GM21381 (cell line): ENCODE results near the gene SPAG6.
A peak's percentile ranks its signal among the peaks of the same experiment; 100 is the strongest.

ENCODE experiments used
- ATAC-seq: cut with Tn5 transposase; IDR thresholded peaks from one replicate; pipeline ENCODE4 v1.9.1; 2021; ENCODE audit warnings: mild to moderate bottlenecking, moderate library complexity; ENCODE audit not compliant: unreplicated experiment

SPAG6 gene

GRCh38 chr10:22429981-22430421, 84.7 kb downstream of the SPAG6 start:
- ATAC-seq: no peak

DNA sequence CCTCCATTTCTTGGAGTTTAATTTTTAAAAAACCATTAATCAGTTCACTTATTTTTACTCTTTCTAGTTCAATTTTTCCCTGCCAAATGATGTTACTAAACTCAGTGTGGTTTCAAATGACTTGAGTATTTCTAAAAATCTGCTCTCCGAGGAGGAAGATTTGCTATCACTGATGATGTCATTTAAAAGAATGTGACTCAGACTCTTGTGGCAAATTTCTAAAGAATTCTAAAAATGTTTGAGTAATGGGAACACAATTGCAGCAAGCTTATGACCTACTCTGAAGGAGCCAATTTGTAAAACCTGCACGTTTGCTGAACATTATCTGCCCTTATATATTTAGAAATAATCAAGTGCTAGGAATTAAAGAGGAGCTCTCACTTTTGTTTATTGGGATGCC, 88.6 kb downstream of the SPAG6 start:
- no peak for ATAC-seq

- ATAC-seq: no peak
Measured at GRCh38 chr10:22434521-22434920, 89.2 kb downstream of the SPAG6 start.

- no peak for ATAC-seq
Measured at GRCh38 chr10:22435650-22436049, 90.4 kb downstream of the SPAG6 start.

DNA sequence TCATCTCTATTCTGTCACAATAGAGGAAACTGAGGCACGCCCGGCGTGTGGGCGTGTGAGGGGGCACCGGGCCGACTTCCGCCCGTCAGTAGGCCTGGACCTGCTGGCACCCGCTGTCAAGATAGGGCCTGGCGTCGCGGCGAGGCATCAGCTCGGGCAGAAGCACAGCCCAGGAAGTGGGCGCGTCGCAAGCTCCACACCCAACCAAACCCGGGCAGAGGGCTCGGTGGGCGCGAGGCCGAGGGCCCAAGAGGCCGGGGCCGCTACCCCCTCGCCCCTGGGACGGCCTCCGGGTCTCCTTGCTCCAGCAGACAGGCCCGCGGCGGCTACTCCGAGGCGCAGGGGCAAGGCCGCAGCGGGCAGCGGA, 91.2 kb downstream of the SPAG6 start:
- peak; percentile 31 for ATAC-seq

- ATAC-seq: peak; percentile 85
Measured at GRCh38 chr10:22436893-22437619, 91.8 kb downstream of the SPAG6 start.

DNA sequence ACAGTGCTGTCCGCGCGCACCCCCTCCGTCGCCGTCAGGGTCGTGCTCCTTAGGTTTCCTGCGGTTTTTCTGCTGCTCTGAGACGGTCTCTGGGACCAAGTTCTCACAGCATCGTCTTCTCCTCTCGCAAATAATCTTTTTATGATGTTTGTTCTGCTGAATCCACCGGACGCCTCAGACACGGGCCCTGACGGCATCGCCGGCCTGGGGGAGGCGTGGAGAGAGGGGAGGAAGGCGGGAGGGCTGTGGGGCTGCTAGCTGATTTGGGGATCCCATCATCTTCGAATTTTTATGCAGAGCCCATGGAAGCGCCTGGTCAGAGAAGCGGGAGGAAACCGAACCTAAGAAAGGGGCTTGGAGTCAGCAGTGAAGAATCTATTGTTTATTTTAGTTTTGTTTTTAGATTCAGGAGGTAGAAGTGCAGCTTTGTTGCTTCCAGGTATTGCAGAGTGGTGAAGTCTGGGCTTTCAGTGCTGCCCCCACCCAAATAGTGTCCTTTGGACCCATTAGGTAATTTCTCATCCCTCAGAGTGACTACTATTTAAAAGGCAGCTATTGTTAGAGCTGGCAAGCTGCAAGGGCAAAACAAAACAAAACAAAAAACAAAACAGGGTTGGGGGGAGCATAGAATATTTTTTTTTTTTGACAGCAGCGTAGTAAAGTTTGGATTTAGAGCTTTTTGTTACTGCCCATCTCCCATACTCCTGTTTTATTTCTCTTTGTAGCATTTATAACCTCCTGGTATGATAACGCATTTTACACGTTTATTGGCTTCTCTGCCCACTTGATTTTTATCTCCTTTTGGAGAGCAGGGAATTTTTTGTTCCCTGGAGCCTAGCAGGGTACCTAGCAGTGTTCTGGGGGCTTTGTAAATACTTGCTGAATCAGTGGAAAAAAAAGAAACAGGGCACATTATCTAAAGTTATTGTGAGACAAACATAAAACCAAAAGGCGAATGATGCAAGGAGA, 92.6 kb downstream of the SPAG6 start:
- ATAC-seq: peak; percentile 12

DNA sequence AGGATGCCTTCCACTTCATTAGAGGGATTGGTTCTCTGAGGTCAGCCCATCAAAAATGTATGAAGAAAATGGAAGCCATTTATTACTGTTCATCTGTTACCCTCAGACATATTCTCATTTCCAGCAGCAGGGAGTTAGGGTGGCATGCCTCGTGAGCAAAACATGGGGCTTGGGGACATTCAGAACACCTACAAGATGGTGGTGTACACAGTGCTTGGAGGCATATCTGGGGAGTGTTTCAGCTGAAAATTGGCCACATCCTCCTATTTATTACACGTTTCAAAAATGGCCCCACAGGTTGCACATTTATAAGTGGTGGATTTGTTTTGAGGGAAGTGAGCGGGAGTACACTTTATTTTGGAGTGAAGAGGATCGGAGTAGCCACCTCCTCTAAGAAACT, 93.4 kb downstream of the SPAG6 start:
- ATAC-seq: no peak

GRCh38 chr10:22442063-22442462, 96.8 kb downstream of the SPAG6 start:
- no peak for ATAC-seq

DNA sequence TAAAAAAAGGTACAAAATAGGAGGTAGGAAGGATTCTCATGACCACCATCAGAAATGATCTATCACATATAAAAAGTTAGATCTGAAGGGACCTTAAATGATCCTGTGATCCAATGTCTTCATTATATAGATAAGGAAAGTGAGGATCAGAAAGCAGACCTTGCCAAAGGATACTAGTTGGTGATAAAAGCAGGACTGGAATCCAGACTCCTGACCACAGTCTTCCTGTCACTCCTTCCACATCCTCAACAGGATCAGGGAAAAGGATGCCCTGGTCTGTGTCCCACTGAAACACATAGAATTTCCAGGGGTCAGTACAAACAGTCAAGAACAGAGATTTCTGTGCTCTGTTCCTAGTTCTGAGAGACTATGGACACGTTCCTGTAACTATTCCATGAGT, 97.2 kb downstream of the SPAG6 start:
- no peak for ATAC-seq

DNA sequence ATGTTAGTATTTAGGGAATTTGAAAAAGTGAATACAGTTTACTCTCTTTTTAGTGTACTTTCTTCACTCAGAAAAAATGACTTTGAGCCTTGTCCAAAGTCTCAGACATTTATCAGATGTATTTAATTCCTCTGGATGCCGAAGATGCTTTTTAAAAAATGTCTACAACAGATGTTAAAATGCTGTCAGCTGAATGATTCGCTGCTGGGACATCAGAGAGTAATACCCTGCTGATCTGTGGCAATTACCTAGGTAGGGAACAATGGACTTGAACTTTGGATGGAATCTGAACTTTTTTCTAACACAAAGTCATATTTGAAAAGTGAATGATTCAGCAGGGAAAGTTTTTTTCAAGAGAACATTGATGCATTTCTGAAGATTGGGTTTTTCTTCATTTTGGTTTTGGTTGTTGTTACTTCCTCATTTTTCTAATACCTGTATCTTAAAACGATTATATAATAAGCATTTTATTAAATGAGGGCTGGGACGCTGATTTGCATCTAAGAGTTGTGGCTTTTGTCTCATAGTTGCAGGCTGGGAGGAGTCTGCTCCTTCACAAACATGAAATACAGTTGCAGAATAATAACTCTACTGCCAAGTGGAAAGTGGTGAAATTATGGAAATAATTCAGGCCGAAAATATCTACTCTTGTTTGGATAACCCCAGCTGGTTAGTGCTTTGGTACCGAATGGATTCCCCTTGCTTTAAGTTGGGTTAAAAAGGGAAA, 98.0 kb downstream of the SPAG6 start:
- ATAC-seq: no peak

DNA sequence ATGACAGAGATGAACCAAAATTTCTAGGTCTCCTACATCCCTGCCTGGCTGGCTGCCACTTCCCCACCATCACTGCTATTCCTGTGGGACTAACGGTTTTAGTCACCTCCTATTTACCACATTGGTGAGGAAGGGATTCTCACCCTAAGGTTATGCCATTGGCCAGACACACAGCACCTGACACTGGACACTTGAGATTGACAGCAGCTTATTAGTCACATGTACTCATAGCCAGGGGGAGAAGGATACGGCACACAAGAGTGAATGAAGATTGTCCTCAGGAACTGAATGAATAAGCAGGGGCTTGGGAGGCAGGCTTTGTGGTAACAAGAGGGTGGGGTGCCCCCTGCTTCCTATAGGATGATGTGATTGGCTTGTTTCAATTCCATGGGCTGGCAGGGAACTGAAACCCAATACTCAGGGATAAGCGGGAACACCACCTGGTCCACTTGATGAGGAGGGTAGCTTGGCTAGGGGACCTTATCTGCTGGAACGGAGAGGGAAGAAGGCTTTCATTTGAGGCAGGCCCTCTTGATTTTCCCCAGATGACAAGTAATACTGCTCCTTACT, 99.0 kb downstream of the SPAG6 start:
- ATAC-seq: no peak

DNA sequence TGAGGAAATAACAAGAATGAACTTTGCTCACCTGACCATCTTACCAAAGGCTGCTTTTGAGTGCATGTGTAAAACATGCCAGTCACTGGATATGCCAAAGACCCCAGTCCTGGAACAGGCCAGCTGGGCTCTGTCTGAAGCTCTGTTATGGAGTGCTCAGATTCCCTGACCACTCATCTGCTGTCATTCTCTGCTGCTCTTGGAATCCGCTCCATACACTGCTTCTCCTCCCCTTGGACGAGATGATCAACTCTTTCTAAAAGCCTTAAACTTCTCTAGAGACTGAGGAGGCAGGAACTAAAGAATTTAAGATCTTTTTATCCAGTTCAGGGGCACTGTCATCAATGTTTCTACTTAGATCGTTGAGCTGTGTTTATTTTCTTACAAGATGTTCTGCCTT, 100.2 kb downstream of the SPAG6 start:
- ATAC-seq: no peak

- ATAC-seq: no peak
Measured at GRCh38 chr10:22447068-22447467, 101.8 kb downstream of the SPAG6 start.

DNA sequence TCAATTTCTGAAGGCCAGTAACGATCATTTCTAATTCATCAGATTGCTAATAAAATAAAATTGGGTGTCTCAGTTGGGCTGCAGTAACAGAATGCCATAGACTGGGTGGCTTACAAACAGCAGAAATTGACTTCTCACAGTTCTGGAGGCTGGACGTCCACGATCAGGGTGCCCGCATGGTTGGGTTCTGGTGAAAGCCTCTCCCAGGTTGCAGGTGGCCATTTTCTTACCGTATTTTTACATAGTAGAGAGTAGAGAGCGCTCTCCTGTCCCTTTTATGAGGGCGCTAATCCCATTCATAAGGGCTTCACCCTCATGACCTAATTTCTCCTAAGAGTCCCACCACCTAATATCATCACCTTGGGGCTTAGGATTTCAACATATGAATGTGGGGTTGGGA, 106.0 kb downstream of the SPAG6 start:
- ATAC-seq: no peak

DNA sequence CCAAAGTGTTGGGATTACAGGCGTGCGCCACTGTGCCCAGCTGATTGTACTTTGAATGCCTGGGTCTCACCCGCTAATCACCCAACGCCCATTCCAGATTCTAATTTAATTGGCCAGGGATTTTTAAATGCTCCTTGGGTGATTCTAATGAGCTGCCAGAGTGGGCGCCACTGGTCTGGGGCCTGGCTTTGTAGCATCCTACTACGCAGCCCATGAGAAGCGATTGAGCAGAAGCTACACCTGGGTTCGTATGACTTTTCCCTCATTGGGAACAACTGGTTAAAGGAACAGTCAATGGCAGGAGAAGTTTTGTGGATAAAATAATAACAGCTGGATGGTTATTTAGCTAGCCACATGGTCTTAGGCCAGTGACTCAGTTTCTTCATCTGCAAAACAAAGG, 108.0 kb downstream of the SPAG6 start:
- no peak for ATAC-seq

GRCh38 chr10:22453948-22454591, 108.8 kb downstream of the SPAG6 start:
- ATAC-seq: no peak

- ATAC-seq: no peak
Measured at GRCh38 chr10:22454634-22455033, 109.3 kb downstream of the SPAG6 start.

DNA sequence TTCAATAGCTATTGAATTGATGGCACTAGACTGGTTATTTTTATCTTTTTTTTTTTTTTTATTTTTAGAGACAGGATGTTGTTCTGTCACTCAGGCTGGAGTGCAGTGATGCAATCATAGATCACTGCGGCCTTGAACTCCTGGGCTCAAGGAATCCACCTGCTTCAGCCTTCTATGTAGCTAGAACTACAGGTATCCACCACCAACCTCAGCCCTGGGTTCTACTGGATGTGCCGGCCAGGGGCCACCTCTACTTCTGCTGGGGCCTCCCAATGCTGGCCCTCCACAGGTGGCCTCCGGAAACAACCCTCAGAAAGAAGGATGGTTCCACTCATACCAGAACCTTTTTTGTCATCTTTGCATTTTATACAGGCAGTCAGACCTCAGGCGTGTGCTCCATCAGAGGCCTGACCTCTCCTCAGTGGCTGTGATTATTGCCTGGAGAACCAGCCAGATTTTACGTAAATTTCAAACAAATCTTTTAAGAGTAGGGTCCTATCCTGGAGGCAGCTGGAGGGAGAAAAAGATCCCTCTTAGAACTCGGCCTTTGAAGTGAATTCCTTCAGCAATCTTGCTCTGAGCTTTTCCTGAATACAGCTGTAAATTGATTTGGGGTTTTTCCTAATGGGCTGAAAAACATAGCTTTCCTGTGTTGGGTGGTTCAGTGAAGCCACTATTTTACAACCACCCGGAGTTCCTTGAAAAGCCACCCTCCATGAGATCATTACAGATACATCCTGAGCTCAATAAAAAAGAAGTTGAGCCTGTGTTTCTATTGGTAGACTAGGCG, 110.0 kb downstream of the SPAG6 start:
- ATAC-seq: no peak

DNA sequence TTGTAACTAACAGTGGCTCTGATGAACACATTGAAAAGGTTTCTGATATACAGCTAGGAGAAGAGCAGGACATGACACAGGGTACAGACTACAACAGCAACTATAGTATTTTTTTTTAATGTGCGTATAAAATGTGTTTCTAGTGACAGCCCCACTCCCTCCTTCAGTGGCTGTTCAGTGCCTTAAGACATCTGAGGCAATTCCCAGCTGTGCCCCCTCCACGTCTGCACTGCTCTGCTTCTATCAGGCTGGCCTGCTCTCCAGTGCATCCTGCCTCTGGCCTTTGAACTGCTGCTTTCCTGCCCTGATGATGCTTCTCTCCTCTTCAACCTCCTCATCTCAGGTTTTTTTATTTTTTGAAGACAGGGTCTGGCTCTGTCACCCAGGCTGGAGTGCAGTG, 111.2 kb downstream of the SPAG6 start:
- no peak for ATAC-seq
